Limb (tissue), 2 donors: ENCODE data around the gene KCNF1.

Experiments
- DNase-seq, 2 donors: peaks; one replicate each; pipeline ENCODE4 v3.0.0-alpha.2; 2016; ENCODE audit errors: extremely low spot score in 2 of 2

KCNF1 gene

DNA sequence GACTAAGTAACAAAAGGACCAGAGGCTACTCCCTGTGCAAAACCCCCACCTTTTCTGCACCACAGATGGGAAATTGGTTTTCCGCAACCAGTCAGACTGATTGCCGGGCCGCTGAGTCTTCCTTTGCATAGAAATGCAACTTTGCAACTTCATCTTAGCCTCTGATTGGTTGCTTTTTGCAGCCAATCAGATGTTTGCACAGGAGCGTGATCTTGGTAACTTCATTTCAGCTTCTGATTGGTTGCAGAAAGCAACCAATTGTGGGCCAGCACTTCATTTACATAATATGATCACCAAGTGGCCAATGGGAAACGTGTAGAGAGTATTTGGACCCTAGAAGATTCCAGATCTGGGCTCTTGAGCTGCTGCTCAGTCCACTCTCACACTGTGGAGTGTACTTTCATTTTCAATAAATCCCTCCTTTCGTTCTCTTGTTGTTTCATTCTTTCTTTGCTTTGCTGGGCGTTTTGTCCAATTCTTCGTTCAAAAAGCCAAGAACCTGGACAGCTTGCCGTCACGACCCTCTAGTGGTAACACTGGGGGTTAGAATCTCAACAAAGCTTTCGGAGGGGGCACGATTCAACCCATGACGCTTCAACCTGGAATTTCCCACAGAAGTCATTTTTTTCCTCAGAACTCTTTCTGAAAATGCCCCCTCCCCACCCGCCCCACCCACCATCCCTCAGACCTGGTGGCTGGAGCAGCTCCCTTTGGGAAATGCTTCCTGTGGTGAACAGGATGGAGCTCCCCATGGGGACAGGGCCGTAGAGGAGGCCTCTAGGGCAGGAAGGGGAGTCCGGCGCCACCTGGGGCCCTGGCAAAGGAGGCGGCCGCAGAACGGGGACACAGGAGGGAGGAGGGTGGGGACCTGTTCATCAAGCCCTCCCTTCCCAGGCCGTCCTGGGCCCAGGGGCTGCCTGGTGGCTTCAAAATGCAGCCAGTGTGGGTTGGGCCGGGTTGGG lies 31.8 kb upstream of the KCNF1 start:
- DNase-seq = no peak

DNA sequence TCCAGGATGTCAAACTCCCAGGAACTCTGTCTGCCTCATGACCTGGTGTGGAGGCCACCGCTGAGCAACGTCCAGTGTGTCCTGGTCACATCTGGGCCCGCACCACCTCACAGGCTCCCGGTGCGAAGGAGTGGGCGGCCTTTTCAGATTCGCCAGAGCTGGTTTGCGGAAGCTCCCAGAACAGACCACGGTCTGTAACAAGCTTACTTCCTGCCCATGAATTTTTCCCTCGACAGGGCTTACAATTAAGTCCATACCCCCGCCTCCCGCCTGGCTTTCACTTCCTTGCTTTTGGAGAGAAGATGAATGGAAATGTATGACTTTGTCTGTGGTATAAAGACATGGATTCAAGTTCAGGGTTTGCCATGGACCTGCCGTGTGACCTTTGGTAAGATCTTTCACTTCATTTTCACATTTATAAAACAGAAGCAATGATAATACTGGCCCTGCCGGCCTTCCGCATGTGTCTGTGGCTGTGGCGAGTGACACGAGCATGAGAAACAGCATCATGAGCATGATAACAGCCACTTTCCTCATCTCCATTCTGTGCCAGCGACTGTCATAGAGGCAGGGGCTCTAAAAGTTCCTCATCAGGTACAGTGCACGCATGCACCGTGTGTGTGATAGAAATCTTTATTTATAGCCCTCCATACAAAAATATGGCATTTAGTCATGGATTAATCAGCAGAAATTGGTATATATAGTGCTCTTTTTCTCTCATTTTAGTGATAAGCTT lies 31.0 kb upstream of the KCNF1 start:
- DNase-seq = no peak

DNA sequence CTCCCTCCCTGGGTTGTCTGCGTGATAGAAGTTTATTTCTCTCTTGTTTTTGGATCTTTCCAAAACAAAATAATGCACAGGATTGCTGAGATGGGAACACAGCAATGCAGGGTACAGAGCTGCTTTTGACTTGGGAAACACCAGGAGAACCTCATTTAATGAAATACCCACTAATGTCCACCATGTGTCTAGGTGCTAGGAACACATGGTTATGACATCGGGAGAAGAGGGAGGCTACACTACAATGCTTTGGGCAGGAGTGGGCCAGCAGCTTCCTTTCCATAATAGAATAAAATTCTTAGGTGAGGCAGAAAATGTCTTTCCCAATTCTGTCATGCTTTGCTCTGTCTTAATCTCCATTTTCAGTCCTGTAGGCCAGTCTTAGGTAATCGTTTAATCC lies 29.2 kb upstream of the KCNF1 start:
- DNase-seq = no peak

DNA sequence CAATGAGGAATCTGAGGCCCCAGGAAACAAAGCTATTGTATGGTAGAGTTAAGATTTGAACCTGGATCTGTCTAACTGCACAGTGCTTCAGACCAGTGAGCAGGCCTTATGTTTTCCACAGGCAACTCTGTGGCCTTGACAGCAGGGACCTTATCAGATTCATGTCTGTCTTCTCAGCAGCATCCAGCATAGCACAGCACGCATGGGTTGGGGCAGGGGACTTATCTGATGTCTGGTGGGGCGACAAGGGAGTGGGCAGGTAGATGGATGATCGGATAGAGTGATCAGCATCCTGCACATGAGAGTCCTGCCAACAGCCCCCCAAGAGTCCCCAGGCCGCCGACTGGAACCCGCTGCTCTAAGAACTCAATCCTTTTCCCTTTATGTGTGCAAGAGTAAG lies 28.7 kb upstream of the KCNF1 start:
- DNase-seq = no peak

DNA sequence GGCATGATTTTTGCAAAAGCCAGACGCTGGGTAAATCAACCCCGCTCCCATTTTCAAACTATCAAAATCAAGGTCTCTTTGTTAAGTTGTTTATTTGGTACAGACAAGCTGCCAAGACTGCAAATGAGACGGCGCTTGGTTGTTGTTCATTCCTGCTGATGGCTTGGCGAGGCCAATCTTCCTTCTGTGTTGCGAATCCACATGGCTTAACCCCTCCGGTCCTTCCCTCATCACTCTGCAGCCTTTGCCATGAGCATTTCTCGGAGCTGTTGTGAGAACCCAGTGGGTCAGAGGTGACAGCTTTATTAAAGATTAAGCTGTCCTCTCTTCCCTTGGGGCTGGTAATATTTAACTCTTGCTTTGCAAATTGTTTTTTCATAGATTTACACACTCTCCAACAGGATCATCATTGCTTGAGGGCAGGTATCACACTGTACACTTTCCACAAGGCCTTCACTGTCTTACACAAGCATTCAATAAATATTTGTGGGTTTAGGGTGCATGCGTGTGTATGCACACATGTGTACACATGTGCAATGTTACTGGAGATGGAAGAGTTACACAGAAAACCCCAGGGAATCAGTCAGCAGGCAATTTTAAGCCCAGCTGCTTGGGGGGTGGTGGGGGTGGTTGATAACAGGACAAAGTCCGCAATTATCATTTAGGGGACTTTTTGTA lies 27.8 kb upstream of the KCNF1 start:
- no peak for DNase-seq

DNA sequence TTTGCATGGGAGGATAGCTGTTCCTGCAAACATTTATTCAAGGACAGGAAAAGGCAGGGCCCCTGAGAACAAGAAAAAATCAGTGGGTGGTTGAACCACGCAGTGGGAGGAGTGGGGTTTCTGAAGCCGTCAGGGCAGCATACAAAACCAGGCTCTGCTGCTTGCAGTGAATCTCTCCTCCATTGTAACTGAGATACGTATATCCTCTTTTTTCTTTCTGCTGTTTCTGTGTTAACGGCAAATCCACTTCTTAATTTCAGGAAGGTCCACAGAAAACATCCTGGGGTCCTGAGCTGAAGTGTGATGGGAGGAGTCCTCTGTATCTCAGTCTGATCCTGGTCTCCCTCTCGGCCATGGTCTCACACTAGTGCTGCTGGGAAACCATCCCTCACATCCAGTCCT lies 27.2 kb upstream of the KCNF1 start:
- peak in 1 of 2 donors; percentile 11 for DNase-seq

DNA sequence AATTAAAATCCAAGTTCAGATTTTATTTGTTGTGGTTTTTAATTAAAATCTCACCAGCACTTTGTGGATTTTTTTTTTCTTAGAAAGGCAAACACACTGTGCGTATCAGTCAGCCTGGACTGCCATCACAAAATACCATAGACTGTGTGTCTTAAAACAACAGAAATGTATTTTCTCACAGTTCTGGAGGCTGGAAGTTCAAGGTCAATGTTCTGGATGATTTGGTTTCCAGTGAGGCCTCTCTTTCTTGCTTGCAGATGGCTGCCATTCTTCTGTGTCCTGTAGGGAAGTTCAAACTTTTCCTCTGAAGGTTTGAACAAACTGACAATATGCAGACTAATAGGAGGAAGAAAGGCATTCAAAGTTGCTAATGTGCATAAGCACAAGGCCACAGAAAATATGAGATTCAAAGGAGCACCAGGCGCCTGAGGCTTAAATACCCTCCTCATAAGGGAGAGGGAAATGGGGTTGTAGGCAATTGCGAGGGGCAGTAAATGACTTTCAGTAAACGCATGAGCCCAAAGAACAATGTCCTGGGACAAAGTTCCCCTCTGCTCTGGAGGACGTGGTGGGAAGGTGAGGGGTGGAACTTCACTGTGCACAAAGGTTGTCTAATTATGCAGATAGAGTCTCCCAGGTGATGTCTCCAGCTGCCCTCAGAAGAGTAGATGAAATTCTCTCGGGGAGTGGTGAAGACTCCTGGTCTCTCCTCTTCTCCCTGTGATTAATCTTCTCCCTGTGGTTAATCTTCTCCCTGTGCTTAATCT lies 26.5 kb upstream of the KCNF1 start:
- no peak for DNase-seq

DNA sequence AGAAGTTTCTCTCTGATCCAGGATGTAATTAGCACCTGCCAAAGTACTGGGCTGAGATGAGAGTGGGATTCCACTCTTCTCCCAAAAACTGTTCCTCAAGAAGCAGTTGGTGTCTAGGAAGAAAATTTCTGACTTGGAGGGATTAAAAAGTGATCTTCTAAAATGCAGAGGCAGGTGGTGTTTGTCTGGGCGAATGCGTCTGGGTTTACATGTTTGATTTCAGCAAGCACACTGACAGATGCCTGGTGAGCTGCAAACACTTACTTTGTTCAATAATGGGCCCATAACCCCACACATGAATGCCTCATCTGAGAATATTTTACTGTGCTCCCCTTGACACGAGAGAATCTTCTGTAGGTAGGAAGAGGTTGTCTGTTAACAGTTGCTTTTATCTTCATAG lies 24.3 kb upstream of the KCNF1 start:
- no peak for DNase-seq

DNA sequence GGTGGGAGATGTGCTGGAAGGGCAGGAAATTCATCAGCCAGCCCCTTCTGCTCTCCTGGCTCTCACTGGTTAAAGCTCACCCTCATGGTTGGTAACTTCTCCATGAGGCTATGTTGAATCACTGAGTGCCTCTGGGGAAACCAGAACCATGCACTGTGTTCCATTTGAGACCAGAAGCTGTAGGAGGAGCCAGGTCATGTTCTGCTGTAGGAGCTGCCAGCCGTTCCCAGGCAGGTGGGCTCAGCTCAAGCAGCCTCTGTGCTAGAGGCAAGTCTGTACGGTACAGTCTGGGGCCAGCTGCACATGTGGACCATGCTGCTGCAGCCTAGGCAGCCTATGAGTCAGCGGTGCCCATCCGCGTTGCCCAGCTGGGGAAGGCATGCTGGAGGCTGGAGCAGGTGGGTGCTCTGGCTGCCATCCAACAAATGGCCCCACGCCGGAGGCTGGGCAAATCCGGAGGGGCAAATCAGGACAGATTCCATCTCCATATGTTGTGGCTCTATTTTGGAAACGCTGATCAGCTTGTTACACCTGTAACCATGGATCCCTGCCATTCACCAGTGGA lies 22.0 kb upstream of the KCNF1 start:
- DNase-seq = peak in 1 of 2 donors; percentile 64

DNA sequence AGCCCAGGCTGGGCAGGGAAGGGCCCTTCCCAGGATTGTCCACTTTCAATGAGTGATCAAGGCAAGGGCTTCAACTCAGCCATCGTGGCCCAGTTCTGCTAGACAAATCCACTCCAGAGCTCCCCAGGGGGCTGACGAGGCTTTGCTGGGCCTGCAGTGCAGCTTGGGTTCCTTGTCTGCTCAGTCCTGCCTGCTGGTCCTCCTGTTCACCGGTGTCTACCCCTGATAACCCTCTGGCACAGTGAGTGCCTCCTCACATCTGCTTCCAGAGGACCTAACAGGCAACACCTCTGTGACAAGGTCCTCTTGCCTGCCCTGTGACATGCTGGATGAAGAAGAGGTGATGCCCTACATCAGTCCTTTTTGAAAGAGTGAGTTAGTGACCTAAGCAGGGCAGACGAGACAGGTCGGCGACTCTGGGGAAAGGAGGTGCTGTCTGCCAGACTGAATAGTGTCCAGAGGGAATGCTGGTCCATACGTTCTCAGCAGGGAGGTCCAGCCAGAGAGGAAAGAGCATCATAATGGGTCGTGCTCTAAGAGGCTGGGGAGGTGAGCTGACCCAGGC lies 20.9 kb upstream of the KCNF1 start:
- DNase-seq = no peak

DNA sequence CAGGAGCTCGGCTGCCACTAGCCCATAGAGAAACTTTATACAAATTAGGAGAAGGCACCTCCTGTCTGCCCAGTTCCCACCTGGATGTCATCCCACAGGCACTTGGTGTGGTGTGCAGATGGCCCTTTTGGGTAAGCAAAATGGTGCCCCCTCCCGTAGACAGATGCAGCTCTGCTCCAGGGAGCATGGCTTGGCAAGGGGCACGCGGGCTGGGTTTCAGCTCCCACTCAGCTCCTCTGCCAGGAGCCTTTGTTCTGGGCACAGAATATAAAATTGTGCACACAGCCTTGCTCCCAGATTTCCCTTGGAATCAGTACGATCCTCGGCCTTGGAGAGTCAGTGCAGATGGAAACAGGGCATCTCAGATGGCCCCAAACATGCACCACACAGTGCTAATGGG lies 20.3 kb upstream of the KCNF1 start:
- DNase-seq = peak in 1 of 2 donors; percentile 8

DNA sequence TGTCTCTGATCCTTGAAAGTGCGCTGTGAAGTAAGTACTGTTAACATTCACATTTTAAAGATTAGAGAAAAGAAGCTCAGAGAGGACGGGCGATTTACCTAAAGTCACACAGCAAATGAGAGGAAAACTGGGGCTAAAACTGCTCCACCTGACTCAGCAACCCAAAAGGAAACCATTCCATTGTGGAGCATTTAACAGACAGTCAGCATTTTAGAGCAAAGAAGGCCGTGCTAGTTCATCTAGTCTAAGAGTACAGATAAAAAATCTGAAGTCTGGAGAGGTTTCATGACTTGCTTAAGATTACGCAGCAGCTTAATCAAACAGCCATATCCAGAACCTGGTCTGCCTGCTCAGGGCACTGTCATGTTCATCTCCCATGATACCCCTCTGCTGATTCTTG lies 19.9 kb upstream of the KCNF1 start:
- DNase-seq = no peak

DNA sequence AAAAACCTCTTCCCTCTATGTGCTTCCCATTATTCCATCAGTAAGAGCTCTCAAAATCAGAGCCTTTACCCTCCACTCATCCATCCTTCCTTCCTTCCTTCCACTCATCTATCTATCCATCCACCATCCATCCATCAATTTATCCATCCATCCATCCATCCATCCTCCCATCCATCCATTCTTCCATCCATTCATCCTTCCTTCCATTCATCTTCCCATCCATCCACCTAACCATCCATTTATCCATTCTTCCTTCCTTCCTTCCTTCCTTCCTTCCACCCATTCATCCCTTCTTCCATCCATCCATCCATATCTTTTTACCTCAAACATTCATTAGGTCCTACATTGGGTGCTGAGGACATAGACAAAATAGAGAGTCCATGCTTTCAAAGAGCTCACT lies 19.4 kb upstream of the KCNF1 start:
- DNase-seq = no peak

DNA sequence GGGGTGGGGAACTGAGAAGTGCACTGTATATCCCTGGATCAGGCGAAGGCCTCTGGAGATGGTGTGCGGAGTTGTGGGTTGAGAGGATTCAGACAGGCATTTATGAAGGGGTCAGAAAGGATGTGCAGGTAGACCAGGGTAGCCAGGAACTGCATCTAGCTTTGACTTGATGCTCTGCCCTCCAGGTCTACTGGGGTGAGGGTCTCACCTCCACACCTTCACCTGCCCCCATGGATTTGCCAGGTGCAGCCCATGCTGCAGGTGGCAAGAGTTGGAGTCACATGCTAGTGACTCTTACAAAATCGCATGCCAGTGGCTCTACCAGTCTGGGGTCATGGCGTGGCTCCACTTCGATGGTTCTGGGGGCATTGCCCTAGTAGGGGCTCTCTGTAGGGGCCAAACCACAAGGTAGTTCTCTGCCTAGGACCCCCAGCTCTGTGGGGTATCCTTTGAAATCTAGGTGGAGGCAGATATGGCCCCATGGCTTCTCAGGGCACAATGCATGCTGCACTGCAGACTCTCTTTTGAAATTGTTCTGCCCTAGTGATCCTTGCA lies 18.9 kb upstream of the KCNF1 start:
- peak in 1 of 2 donors; percentile 1 for DNase-seq

DNA sequence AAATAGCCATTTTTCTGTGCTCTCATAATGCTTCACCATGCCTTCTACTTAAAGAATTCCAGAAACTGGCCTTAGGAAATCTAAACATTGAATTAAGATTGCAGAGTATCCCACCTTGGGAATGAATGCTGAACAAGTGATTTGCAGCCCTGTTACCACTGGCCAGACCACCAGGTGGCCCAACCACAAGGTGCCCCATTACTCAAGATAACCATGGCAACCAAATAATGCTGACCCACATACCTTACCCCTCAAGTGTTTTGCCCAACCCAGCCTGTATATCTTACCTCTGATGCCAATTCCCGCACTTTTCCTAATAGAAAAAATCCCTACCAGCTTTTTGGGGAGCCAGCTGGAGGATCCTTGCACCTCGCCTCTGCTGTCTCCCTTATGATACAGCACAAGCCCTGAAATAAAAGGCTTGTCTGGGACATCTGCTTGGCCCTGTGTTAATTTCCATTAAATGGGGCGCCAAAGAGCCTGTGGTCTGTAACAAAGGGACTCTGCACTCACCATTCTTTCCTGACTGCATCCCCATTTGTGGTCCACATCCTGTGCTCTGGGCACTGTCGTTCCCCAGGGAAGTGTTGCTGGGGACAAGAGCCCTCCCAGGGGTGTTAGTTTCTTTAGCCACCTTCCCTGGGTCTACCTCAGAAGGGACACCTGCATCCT lies 17.3 kb upstream of the KCNF1 start:
- peak in 1 of 2 donors; percentile 11 for DNase-seq

DNA sequence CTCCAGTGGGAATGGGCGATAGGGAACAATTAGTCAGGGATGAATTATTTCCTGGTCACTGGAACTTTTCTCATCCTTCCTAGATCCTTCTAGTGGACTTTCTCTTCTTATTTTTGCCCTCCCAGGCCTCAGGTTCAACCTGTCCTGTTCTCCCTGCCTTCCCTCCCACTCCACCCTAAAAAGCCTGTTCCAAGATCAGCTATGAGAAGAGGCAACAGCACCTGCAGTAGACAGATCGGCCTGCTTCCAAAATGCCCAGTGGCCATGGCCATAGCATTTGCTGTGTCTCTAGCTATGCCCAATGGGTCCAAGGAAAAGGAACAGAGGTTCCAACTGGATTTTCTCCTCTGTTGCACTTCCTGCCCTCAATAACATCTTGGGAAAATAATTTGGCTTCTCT lies 16.5 kb upstream of the KCNF1 start:
- DNase-seq = no peak

DNA sequence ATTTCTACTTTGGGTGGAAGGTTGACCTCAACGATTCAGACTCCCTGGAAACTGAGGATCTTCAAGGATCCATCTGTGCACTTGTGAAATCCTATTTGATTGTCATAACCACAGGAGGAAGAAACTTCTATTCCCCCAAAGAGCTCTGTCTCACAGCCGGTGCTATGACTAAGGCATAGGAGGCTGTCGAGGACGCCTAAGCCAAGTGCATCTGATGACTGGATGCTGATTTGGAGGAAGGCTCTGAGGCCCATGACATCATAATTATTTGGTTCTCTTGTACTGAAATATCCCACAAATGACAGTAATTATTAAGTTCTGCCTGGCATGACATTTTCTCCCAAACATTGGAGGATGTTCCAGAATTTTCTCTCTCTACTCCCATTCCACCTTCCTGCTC lies 13.8 kb upstream of the KCNF1 start:
- DNase-seq = no peak

DNA sequence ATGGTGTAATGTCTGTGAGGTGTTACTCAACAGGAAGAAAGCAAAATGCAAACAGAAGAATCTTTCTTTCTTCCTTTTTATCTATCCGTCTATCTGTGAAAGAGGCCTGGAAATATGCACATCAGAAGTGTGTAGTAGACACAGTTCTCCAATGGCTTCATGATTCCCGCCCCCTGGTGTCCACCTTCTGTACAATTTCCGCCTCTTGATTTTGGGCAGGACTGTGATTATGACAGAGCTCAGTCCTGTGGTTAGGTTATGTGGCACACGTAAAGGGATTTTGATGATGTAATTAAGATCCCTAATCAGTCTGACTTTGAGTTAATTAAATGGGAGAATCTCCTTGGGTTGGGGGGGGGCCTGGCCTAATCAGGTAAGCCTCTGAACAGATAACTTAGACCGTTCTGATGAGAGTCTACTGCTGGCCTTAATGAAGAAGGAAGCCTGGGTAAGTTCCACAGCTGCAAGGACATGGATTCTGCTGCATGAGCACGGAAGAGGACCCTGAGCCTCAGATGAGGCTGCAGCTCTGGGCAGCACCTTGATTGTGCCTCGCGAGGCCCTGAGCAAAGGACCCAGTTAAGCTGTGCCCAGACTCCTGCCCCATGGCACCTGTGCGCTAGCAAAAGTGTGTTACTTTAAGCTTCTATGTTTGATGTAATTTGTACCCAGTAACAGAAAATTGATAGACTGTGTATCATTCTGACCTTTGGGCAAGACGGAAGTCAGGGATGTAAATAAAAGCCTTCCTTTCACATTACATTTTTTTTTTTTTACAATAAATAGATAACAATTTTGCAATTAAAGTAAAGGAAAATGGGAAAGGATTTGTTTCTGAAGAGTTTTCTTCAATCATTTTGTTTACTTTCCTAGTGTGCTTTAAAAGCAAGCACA lies 11.3 kb upstream of the KCNF1 start:
- DNase-seq = no peak
